Fibroblast of peridontal ligament (primary cell): ENCODE results near the gene MAP3K8.
A peak's percentile ranks its signal among the peaks of the same experiment; 100 is the strongest.

Experiments used
- DNase-seq: peaks from one replicate; pipeline ENCODE4 v3.0.0-alpha.2; 2010; ENCODE audit errors: extremely low read depth

The MAP3K8 gene

GRCh38 chr10:30433730-30434272 is at the start of gene MAP3K8:
Gene MAP3K8, plus strand, starts transcription at chr10:30434184. Its CDS starts 4,755 bp downstream, at chr10:30438939.
- DNase-seq, result peak; percentile 60

- peak; percentile 29 for DNase-seq
Measured at GRCh38 chr10:30384701-30385201, 49.2 kb upstream of the MAP3K8 start.

GRCh38 chr10:30386801-30387588 is 47.0 kb upstream of the MAP3K8 start:
- DNase-seq, result no peak

- DNase-seq, result no peak
Measured at GRCh38 chr10:30387646-30388243, 46.2 kb upstream of the MAP3K8 start.

DNA sequence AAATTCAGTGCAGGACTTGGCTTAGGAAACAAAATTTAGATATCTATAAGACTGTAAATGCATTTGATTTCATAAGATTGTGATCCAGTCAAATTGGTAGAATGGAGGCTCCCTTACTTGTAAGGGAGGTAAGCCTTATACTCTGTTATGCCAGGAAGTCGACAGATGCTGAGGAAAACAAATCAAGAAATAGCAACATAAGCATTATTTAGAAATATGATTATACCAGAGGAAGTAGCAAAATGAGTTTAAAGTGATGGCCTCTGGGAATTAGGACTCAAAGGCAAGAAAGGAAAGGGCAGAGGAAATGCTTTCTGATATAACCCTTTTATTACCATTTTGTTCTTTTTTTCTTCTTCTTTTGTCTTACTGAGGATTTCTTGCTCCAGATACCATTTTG is 44.4 kb upstream of the MAP3K8 start:
- DNase-seq, result no peak

- DNase-seq, result no peak
Measured at GRCh38 chr10:30390207-30390606, 43.8 kb upstream of the MAP3K8 start.

- DNase-seq, result no peak
Measured at GRCh38 chr10:30391266-30391665, 42.7 kb upstream of the MAP3K8 start.

DNA sequence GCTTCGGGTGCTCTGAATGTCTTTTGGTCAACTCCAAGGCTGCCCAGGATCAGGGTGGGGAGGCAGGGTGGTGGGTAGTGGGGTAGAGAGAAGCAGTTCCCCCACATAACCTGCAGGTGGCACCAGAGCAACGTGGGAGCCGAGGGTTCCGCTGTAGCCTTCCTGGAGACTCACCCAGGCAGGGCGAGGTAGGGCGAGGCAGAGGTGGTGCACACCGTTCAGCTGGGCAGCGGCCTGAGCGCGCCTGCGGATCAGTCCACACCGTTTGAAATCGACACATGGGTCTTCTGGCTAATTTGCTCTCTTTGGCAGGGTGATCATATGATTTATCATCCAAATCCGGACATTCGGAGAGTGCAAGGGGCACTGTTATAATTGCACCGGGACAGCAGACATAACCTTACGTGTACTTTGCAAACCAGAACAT is 41.4 kb upstream of the MAP3K8 start:
- DNase-seq, result peak; percentile 53

DNA sequence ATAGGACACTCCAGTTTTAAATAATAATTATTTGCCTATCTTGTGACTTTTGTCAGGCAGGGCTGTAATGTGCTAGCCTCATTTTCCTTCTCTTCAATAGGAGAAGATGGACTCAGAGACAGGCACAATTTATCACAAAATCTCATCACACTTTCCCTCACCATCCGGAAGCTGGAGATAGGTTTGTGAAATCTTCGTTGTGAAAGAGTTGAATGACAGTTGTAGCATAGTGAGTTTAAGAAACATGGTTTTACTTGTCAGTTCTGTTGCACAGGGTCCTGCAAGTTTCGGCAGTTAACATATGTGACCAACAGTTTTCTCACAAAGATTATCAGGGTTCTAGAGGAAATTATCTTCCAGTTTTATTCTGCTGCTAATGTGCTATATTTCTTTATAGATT is 37.7 kb upstream of the MAP3K8 start:
- DNase-seq, result no peak

DNA sequence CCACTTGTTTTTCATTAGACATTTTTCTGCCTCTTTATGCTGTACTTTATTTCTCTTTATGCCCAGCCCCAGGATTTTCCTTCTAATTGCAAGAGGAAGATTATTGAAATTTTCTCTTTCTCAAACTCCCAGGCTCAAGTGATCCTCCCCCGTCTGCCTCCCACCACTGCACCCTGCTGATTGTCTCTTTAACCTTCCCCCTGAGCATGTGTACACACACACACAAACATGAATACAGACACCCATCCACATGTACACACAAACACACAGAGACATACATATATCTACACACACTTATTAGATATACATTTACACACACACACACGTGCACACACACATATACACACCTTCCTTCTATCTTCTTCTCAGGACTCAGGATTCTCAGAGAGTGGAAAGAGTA is 37.3 kb upstream of the MAP3K8 start:
- no peak for DNase-seq

DNA sequence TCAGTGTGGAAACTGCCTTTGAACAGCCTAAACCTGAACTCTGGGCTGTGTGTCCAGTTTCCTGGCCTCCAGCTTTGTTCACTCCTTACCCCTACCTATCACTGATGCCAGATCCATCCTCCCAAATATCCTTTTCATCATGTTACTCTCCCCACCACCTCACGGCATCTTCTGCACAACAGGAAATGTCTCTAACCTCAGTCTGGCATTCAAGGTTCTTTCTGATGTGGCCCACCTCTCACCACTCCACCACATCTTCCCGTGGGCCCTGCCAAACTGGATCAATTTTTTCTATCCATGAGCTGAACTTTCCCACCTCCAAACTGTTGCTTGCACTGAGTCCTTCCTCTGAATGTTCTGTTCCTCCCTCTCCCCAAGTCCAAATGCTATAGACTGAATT is 35.8 kb upstream of the MAP3K8 start:
- no peak for DNase-seq

GRCh38 chr10:30398788-30399187 is 35.2 kb upstream of the MAP3K8 start:
- DNase-seq, result no peak

GRCh38 chr10:30403494-30403893 is 30.5 kb upstream of the MAP3K8 start:
- no peak for DNase-seq

DNA sequence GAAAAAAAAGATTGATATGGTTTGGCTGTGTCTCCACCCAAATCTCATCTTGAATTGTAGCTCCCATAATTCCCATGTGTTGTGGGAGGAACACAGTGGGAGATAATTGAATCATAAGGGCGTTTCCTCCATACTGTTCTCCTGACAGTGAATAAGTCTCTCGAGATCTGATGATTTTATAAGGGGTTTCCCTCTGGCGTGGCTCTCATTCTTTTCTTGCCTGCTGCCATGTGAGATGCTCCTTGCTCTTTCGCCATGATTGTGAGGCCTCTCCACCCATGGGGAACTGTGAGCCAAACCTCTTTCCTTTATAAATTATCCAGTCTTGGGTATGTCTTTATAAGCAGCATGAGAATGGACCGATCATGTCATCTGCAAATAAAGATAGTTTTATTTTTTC is 29.4 kb upstream of the MAP3K8 start:
- DNase-seq, result no peak

- no peak for DNase-seq
Measured at GRCh38 chr10:30411263-30411662, 22.7 kb upstream of the MAP3K8 start.

DNA sequence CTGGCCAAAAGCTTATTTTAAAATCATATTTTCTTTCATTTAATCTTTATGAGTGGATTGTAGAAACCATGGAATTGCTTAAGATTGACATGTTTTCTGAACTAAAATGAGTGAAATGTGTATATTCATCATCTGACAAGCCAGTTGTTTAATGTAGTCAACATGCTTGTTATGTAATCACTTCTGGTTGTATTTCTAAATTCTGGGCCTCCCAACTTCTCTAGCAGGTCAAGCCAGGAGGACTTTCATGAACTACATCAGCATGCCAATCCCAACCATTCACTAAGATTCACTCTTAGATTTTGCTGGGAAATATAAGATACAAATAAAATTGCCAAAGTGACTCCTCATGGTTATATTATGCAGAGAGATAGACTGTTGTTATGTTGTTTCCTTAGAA is 21.1 kb upstream of the MAP3K8 start:
- DNase-seq, result no peak

GRCh38 chr10:30413996-30414576 is 19.9 kb upstream of the MAP3K8 start:
- DNase-seq, result peak; percentile 79

DNA sequence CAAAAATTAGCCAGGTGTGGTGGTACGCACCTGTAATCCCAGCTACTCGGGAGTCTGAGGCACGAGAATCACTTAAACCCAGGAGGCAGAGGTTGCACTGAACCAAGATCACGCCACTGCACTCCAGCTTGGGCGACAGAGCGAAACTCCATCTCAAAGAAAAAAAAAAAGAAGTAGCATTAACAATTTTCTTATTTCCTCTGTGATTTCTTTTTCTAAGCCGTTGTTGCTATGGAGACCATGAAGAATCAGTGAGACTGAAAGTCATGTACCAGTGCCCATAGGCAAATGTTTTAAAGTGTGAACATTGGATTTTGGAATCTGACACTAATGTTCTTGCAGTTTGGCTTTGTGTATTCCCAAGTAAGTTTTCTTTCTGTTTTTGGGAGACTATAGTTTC is 18.4 kb upstream of the MAP3K8 start:
- no peak for DNase-seq

GRCh38 chr10:30417301-30417700 is 16.7 kb upstream of the MAP3K8 start:
- DNase-seq, result no peak

- DNase-seq, result no peak
Measured at GRCh38 chr10:30420266-30420665, 13.7 kb upstream of the MAP3K8 start.

DNA sequence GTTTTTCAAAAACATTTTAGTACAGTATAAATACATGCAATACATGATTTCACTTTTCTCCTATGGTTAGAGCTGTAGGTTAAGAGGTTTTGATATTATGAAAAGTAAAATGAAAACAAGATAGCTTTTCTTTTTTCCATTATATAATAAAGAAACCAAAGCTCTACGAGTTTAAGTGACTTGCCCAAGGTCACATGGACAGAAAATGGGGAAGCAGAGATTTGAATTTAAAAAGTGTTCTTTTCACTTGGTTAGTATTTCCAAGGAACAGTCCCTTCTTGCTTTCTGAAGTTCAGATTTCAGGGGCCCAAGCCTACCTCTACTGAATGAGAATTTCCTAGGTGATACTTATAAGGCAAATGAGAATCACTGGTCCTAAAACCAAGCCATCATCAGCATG is 13.2 kb upstream of the MAP3K8 start:
- no peak for DNase-seq

DNA sequence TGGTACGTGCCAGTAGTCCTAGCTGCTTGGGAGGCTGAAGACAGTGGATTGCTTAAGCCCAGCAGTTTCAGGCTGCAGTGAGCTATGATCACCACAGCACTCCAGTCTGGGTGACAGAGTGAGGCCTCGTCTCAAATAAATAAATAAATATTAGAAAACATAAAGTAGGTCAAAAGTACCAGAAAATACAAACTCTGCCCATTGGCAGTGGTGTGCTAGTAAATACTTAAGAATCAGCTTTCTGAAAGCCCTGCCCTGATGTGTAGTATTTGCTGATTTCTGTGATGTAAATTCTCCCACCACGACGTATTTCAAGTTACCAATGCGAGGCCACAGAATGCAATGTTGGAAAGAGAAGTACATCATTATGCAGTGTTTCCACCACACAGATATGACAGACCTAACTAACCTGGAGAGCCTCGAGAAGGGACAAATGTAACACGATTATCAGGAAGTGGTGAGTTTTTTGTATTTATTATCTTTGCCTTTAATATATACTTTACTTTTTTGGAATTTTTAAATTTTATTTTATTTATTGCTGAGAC is 11.8 kb upstream of the MAP3K8 start:
- DNase-seq, result no peak
